ENCODE data around the gene CADM1.
A peak's percentile ranks its signal among the peaks of the same experiment; 100 is the strongest.

CADM1 gene

GRCh38 chr11:115134926-115135325 is 369.3 kb downstream of the CADM1 start:
- no peak for DNase-seq (ENCODE audit: low read depth)
- no peak for TF ChIP-seq CTCF (IDR thresholded peaks at IDR 0.05; ENCODE audit: low read depth, low read length, missing control alignments)
- H3K4me3 ChIP-seq (ENCODE audit: low read depth, low read length) = no peak overlapping the region
- in situ Hi-C loops (cut with HindIII; ENCODE audit: low sequenced_read_pairs) = no loop called here

GRCh38 chr11:115133475-115134209 is 370.6 kb downstream of the CADM1 start:
- TF ChIP-seq CTCF (IDR thresholded peaks at IDR 0.05; ENCODE audit: low read depth, low read length, missing control alignments) = no peak

GRCh38 chr11:115132436-115133228 is 371.6 kb downstream of the CADM1 start:
- no peak overlapping the region for H3K4me3 ChIP-seq (ENCODE audit: low read depth, low read length)
- in situ Hi-C loops (cut with HindIII; ENCODE audit: low sequenced_read_pairs) = no loop called here
- peak; percentile 24 for TF ChIP-seq CTCF (IDR thresholded peaks at IDR 0.05; ENCODE audit: low read depth, low read length, missing control alignments)
- DNase-seq (ENCODE audit: low read depth) = no peak

More at GRCh38 chr11:115133475-115134209, 370.6 kb downstream of the CADM1 start:
- no peak overlapping the region for H3K4me3 ChIP-seq (ENCODE audit: low read depth, low read length)
- in situ Hi-C loops (cut with HindIII; ENCODE audit: low sequenced_read_pairs) = no loop called here
- no peak for DNase-seq (ENCODE audit: low read depth)

GRCh38 chr11:115129473-115130289 is 374.5 kb downstream of the CADM1 start:
- DNase-seq (ENCODE audit: low read depth) = no peak
- in situ Hi-C loops (cut with HindIII; ENCODE audit: low sequenced_read_pairs) = no loop called here
- H3K4me3 ChIP-seq (ENCODE audit: low read depth, low read length) = no peak overlapping the region
- no peak for TF ChIP-seq CTCF (IDR thresholded peaks at IDR 0.05; ENCODE audit: low read depth, low read length, missing control alignments)

- no peak overlapping the region for H3K4me3 ChIP-seq (ENCODE audit: low read depth, low read length)
- no peak for DNase-seq (ENCODE audit: low read depth)
- no peak for TF ChIP-seq CTCF (IDR thresholded peaks at IDR 0.05; ENCODE audit: low read depth, low read length, missing control alignments)
- in situ Hi-C loops (cut with HindIII; ENCODE audit: low sequenced_read_pairs) = no loop called here
These were observed 376.0 kb downstream of the CADM1 start for GRCh38 chr11:115128226-115128625.

- H3K4me3 ChIP-seq (ENCODE audit: low read depth, low read length) = no peak overlapping the region
- DNase-seq (ENCODE audit: low read depth) = no peak
- in situ Hi-C loops (cut with HindIII; ENCODE audit: low sequenced_read_pairs) = no loop called here
- no peak for TF ChIP-seq CTCF (IDR thresholded peaks at IDR 0.05; ENCODE audit: low read depth, low read length, missing control alignments)
These were observed 376.4 kb downstream of the CADM1 start for GRCh38 chr11:115127790-115128189.

Data from astrocyte of the cerebellum (primary cell).